Neural cell (in vitro differentiated cells): Measurements from ENCODE around the gene KCTD21.

Experiments used
- EP300 ChIP-seq: fragments of 450-650 bp; conservative IDR thresholded peaks from 2 replicates; pipeline ENCODE4 v1.6.1; 2014; ENCODE audit warnings: antibody characterized with exemption, mild to moderate bottlenecking, moderate library complexity; ENCODE audit not compliant: poor library complexity, severe bottlenecking
- EZH2 ChIP-seq: fragments of 200-600, 300-800 bp; shearing (Covaris generic), sonication (generic); IDR thresholded peaks from 2 replicates; pipeline ENCODE4 v1.6.1; 2014; ENCODE audit warnings: antibody characterized with exemption, low read length, borderline replicate concordance, mild to moderate bottlenecking; ENCODE audit not compliant: insufficient read depth, poor library complexity, severe bottlenecking
- POLR2AphosphoS5 ChIP-seq: IDR thresholded peaks from 2 replicates; pipeline ENCODE4 v1.6.1; 2012
- RAD21 ChIP-seq: fragments of 450-650 bp; conservative IDR thresholded peaks from 2 replicates; pipeline ENCODE4 v1.6.1; 2014; ENCODE audit warnings: antibody characterized with exemption, mild to moderate bottlenecking, moderate library complexity
- SMC3 ChIP-seq: fragments of 450-650 bp; conservative IDR thresholded peaks from 2 replicates; pipeline ENCODE4 v1.6.1; 2014; ENCODE audit warnings: antibody characterized with exemption, mild to moderate bottlenecking, moderate library complexity; ENCODE audit not compliant: poor library complexity
- TAF1 ChIP-seq: IDR thresholded peaks from 2 replicates; pipeline ENCODE4 v1.6.1; 2012; ENCODE audit warnings: low read depth
- TF ChIP-seq, protein P1 (sequence below): fragments of 450-650 bp; IDR thresholded peaks from 2 replicates; pipeline ENCODE4 v1.5.1; 2014; ENCODE audit warnings: antibody characterized with exemption, mild to moderate bottlenecking, moderate library complexity; ENCODE audit not compliant: poor library complexity, severe bottlenecking
- TF ChIP-seq, protein P2 (sequence below): IDR thresholded peaks from 2 replicates; pipeline ENCODE4 v1.6.1; 2012; ENCODE audit warnings: borderline replicate concordance

DNA sequence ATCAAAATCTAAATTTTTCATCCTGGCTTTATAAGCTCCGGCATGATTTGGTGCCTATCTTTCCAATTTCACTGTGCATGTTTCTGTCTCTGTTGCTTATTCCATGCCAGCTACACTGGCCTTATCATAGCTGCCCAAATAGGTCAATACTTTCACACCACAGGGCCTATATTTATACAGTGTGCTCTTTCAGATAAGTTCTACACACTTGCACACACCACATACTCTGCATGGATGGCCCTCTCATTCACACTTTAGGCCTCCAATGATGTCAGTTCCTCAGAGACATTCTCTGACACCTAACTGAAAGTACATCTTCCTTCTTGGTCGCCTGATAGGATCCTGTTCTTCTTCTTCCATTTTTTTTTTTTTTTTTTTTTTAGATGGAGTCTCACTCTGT lies 56.0 kb downstream of the KCTD21 start:
- TF ChIP-seq, protein P1, sequence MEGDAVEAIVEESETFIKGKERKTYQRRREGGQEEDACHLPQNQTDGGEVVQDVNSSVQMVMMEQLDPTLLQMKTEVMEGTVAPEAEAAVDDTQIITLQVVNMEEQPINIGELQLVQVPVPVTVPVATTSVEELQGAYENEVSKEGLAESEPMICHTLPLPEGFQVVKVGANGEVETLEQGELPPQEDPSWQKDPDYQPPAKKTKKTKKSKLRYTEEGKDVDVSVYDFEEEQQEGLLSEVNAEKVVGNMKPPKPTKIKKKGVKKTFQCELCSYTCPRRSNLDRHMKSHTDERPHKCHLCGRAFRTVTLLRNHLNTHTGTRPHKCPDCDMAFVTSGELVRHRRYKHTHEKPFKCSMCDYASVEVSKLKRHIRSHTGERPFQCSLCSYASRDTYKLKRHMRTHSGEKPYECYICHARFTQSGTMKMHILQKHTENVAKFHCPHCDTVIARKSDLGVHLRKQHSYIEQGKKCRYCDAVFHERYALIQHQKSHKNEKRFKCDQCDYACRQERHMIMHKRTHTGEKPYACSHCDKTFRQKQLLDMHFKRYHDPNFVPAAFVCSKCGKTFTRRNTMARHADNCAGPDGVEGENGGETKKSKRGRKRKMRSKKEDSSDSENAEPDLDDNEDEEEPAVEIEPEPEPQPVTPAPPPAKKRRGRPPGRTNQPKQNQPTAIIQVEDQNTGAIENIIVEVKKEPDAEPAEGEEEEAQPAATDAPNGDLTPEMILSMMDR, result no peak
- TF ChIP-seq EP300, result no peak
- TF ChIP-seq RAD21, result no peak
- no peak for TF ChIP-seq SMC3
- TF ChIP-seq TAF1, result no peak
- TF ChIP-seq POLR2AphosphoS5, result no peak
- no peak for TF ChIP-seq EZH2
- TF ChIP-seq, protein P2, sequence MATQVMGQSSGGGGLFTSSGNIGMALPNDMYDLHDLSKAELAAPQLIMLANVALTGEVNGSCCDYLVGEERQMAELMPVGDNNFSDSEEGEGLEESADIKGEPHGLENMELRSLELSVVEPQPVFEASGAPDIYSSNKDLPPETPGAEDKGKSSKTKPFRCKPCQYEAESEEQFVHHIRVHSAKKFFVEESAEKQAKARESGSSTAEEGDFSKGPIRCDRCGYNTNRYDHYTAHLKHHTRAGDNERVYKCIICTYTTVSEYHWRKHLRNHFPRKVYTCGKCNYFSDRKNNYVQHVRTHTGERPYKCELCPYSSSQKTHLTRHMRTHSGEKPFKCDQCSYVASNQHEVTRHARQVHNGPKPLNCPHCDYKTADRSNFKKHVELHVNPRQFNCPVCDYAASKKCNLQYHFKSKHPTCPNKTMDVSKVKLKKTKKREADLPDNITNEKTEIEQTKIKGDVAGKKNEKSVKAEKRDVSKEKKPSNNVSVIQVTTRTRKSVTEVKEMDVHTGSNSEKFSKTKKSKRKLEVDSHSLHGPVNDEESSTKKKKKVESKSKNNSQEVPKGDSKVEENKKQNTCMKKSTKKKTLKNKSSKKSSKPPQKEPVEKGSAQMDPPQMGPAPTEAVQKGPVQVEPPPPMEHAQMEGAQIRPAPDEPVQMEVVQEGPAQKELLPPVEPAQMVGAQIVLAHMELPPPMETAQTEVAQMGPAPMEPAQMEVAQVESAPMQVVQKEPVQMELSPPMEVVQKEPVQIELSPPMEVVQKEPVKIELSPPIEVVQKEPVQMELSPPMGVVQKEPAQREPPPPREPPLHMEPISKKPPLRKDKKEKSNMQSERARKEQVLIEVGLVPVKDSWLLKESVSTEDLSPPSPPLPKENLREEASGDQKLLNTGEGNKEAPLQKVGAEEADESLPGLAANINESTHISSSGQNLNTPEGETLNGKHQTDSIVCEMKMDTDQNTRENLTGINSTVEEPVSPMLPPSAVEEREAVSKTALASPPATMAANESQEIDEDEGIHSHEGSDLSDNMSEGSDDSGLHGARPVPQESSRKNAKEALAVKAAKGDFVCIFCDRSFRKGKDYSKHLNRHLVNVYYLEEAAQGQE, result no peak
